HG03175 (cell line): ENCODE data around the gene SMIM38.

Experiments
- ATAC-seq: cut with Tn5 transposase; IDR thresholded peaks from one replicate; pipeline ENCODE4 v1.9.1; 2021; ENCODE audit warnings: mild to moderate bottlenecking, moderate library complexity; ENCODE audit not compliant: unreplicated experiment

SMIM38 gene

DNA sequence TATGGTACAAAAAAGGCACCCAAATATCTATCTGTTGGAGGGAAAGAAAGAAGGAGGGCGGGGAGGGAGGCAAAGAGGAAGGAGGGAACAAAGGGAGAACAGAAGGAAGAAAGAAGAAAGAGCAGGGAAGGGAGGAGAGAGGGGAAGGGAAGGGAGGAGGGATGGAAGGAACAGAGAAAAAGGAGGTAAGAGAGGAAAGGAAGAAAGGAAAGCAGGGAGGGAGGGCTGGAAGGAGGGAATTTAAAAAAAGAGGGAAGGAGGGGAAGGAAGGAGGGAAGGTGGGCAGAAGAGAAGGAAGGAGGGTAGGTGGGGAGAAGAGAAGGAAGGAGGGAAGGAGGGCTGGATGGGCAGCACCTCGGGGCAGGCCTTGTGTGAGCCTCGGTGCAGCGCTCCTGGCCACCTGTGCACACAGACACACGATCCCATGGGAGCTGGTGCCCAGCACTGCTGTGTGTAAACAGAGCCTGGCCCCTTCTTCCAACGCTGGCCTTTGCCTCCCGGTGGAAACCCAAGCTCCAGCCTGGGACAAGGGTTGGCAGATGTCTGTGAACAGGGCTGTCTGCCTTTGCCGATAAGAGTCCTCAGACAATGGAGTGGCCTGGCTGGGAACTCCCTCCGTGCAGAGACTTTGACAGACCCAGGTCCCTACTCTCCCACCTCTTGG lies 23.2 kb downstream of the SMIM38 start:
- no peak for ATAC-seq

DNA sequence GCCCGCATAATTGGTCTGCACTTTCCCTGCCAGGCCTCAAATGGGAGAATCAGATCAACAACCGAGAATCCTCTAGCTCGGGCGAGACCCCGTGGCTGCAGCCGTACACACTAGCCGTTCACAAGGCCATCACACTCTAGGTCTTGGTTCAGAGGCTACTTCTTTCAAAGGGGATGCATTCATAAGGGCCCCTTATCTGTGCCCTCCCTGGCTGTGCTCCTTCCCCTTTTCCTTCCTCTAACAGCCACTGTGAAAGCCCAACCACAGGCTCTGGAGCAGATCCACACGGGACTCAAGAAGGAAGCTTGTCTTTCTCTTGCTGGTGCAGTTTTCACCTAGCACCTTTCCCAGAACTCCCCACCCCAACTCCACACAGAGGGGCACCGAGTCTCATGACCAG lies 24.5 kb downstream of the SMIM38 start:
- no peak for ATAC-seq

DNA sequence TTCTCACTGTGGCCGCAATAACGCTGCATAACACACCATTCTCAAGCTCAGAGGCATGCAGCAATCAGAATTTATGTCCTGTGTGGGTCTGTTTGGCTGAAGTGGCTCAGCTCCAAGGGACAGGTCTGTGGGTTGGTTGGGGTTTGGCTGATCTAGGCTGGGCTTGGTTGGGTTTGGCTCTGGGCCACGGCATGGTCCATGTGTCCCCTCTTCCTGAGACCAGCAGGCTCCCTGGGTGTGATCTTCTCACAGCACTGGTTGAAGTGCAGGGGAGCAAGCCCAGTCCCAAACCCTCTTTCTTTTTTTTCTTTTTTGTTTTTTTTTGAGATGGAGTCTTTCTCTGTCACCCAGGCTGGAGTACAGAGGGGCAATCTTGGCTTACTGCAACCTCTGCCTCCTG lies 25.0 kb downstream of the SMIM38 start:
- ATAC-seq, result no peak

DNA sequence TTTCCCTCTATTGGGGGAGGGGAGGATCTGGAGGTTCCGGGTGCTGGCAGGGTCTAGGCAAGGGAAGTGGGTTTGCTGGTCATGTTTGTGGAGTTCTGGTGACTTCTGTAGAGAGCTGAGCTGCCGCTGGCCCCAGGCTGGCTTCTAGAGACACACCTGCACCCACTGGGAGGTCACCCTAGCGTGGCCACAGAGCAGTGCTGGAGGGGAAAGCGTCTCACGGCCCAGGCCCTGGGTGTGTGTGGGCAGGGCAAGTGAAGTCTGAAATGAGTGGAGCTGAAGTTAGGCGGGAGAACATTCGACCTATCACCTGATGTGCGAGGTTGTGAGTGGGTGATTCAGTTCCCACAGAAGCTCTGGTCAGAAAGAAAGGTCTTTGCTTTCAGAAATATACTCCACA lies 27.9 kb downstream of the SMIM38 start:
- ATAC-seq, result no peak

DNA sequence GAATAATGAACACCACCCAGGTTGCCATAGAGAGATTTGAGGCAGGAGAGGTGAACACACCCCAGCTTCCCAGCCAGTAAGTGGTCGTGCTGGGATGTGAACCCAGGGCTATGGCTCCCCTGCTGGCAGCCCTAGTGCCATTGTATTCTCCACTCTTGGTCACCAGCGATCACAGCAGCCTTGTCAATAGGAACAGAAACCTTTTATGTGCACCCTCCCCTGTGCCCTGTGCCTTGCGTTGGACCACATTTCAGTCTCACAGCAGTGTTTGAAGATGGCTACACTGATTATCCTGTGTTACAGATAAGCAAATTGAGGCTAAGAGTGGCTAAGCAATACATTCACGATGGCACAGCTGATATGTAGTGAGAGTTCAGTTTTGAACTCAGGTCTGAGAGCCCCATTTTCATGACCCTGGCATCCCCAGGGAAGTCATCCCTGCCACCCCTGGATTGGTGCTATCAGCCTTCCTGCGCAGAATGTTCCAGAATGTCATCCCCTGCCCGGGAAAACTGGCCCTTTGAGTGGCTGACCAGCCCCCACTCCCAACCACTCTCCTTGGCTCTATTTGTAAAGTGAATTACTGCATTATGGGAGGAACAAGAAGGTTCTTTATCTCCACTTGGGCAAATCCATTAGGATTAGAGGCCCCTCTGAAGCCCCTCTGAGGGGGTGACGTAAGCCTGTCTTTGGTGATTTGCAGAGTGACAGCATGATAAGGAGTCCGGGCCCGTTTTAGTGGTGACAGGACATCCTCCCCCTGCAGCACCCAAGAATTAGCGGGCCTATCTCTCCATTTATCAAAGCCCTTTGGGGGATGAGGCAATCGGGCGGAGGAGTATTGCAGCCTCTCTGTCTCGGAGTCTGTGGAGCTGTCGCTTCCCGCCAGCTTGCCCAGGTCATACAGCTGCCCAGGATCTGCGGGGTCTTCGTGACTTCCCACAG lies 30.9 kb downstream of the SMIM38 start:
- ATAC-seq, result no peak

DNA sequence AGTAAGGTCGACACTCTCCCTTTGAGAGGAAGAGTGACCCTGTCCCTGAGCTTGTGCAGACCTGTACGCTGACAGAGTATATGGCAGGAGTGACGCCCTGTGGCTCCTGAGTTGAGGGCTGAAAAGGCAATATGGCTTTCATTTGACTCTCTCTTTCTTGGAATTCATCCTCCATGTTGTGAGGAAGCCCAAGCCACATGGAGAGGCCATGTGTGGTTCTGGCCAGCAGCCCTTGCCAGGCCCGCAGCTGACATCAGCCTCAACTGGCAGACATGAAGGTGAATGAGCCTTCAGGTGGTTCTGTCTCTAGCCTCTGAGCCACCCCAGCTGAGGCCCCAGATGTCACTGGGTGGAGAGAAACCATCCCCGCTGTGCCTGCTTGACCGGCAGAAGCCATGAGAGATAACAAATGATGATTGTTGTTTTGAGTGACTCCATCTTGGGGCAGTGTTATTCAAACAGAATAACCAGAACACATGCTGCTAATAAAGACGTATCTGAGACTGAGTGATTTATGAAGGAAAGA lies 31.9 kb downstream of the SMIM38 start:
- ATAC-seq, result no peak

DNA sequence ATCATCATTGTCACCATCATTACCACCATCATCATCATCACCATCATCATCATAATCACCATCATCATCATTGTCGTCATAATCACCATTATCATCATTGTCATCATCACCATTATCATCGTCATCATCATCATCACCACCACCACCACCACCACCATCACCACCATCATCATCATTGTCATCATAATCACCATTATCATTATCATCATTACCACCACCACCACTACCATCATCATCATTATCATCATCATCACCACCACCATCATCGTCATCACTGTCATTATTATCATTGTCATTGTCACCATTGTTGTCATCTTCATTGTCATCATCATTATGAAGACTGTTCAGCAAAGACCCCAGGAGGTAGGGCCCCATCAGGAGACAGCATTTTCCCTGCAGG lies 33.3 kb downstream of the SMIM38 start:
- no peak for ATAC-seq

DNA sequence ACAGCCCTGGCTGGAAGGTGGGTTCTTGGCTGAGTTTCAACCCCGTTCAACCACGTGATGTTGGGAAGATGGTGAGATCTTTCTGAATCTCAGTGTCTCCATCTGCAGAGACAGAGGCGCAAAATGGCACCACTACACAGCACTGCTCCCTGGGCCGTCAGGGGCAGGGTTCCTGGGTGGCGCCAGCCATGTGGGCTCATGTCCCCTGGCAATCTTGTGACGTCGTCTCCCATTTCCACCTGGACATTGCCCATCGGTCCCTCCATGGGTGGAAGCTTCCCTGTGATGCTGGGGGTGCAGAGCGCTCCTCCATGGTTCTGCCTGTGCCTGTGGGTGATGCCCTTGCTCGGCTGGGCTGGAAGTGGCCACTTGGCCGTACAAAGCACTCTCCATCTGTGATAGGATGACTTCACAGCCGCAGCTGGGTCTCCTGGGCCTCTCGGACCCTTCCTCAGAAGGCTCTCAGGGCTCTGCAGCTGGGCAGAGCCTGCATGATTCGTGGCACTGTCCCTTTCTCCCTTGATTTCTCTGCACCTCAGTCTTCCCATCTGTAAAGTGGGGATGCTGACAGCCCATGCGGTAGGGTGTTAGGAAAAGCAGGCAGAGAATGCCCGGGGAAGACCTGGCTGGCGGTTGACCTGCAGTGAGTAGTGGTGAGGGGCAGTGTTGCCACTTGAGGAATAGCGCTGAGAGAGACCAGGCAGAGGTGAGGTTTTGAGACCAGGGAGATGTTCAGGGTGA lies 35.2 kb downstream of the SMIM38 start:
- no peak for ATAC-seq

DNA sequence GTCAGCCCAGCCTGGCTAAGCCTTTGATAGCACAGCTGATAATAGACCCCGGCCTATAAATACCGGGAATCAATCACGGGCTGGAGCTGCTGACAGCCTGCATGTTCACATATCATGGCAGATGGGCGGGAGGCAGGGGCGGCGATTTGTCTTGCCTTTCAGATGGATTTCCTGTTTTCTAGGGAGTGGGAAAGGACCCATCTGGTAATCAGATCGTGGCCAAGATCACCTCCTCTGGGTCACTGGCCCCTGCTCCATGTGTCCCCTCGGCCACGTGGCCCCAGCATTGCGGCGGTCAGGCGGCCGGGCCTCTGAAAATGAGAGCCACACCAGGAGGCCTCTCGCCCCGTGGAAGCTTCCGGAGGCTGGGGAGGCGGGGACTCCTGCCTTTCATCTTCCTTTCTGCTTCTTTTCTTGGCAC lies 36.6 kb downstream of the SMIM38 start:
- ATAC-seq, result no peak

DNA sequence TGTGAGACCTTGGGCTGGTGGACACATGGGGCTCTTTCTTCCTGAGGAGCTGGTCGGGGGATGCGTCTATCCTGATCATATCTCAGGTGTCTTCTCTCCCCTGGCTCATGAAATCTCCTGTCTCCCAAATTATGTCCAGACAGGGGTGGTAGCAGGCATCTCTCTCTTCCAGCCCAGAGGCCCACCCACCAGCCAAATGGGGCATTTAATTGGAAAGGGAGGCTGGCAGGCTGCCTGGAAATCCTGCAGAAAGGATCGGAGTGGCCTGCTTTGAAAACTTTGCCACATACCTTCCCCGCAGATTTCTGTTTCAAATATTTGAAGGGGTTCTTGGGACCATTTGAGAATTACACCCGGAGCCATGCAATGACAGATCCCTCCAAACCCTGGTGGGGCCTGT lies 37.4 kb downstream of the SMIM38 start:
- no peak for ATAC-seq

DNA sequence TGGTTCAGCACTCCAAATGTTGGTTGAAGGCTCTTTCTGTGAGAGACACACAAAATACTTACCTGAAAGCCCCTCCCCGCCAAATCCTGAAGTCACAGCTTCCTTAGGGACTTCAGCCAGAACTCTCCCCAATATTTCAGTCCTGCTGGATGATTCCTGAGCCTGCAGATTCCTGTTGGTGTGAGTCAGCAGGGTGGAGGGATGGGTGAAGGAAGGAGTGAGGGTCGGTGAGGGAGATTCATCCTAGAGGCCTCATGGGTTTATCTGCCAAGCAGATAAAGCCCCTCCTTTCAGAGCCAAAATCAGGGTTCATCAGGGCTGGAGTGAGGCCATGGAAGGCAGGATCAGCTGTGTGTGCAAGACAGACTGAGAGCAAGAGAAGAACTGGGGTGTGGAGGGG lies 37.9 kb downstream of the SMIM38 start:
- no peak for ATAC-seq

DNA sequence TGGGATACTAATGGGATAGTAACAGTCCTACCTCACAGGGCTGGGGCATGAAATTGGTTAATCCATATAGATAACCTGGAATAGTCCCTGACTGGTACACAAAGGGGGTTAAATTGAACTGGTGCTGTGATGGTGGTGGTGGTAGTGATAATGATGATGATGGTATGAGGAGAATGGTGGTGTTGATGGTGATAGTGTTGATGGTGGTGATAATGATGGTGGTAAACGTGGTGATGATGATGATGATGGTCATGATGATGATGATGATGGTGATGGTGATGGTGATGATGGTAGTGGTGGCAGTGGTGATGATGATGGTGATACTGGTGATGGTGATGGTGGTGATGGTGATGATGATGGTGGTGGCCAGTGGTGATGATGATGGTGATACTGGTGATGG lies 38.7 kb downstream of the SMIM38 start:
- no peak for ATAC-seq

DNA sequence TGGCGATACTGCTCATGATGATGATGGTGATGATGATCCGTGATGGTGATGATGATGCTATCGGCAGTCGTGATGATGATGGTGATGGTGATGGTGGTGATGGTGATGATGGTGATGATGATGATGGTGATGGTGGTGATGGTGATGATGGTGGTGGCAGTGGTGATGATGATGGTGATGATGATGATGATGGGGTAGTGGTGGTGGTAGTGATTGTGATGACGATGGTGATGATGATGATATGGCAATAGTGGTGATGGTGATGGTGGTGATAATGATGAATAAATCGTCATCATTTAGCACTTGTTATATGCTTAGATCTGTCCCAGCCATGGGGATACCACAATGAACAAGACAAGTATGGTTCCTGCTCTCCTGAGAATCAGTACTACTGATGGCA lies 39.2 kb downstream of the SMIM38 start:
- ATAC-seq, result no peak

DNA sequence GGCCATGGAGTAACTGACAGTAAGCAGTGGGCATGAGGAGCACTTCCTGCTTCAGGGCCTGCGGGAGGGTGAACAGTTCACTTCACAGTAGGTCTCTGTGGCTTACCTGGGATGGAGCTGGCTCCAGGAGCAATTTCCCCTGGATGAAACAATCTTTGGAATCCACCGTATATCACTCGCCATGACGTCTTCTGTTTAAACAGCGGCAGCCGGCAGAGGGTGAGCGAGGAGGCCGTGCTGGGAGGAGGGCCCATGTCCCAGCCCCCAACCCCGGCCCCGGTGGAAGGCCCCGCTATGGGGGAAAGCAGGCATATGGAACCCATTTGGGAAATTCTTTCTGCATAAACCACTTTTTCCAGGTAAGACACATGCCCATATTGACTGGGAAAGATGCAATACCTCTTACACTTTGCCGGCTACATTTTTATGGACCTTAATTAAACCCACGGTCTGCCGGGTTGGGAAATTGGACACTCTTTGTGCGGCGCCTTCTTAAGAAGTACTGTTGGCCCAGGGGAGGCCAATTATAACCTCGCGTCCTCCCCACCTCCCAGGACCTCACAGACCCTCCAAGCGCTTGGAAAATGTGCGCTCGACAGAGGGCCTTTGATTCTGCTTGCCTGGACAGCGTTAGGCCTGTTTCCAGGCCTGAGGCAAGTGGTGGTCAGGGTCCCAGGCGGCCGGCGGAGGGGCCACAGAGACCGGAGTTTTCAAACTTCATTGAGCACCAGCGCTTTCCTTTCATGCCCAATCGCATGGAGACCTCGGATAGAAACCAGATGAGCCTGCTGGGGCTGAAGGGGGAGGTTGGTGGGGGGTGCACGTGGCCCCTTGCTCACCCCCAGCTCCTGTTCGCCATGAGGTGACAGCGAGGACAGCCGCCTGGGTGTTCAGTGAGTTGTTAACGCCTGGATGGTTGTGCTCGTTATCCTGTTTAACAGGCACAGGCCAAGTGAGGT lies 40.4 kb downstream of the SMIM38 start:
- no peak for ATAC-seq

DNA sequence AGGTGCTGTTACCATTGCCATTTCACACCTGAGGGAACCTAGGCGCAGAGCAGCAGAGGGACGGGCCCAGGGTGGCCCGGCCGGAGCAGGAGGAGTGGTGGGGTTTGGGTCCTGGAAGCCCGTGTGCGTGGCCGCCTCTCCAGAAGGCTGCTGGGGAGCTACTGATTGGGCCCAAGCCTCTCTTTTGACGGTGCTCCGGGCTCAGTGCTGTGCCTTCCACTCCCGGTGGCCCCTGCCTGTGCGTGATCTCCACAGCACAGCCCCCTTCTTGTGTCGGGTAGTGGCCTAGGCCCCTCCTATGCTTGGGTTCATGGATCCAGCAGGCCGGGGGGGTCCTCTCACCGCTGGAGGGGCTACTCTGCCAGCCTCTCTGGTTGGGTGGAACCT lies 41.0 kb downstream of the SMIM38 start:
- no peak for ATAC-seq

DNA sequence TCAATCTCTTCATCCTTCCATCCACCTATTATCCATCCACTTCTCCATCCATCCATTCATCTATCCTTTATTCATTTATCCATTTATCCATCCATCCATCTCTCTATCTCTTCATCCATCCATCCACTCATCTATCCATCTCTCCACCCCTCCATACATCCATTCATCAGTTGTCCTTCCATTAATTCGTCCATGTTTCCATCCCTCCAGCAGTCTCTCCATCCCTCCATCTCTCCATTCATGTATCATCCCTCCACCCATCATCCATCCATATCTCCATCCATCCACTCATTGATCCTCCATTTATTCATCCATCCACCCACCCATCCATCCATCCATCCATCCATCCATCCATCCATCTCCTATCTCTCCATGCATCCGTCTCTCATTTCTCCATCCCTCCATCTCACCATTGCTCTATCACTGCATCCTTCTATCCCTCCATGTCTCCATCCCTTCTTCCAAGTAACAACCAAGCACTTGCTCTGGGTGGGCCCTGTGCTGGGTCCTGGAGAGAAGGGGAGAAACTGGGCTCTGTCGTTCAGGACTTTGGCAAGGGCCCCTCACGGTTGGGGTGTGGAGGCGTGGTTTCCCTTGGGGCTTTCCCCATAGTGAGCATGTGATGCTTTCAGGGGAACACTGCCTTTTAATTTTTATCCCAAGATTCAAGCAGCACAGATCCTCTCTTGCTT lies 43.3 kb downstream of the SMIM38 start:
- ATAC-seq, result no peak

DNA sequence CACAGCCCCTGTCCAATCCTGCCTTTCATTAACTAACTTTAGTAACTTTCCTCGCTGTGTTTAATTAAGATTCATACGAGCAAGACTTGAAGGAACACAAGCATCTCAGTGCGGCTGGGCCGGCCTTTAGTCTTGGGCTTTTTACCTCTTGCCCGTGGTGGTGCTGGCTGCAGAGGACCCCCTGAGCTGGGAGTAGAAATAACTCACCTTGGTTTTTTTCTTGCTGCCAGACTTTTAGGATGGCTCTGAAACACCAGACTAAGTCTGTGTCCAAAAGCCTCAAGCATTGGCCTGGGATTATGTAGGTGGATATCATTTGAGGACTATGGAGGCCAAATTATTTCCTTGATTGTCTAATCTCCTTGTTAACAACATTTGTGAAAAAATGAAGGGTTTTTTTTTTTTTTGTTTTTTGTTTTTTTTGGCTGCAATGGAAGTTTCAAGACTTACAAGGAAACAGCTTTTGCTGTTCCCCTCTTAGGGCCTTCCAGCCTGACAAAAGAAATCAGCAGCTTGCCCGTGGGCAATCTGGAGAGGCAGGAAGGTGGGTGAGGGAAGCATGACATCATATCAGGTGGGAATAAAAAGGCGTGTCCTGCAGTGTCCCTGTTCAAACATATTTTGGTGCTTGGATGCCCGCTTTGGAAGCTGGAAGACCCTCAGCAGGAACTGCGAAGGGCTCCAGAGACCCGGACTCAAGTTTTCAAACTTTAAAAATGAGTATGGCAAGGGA lies 44.0 kb downstream of the SMIM38 start:
- no peak for ATAC-seq

DNA sequence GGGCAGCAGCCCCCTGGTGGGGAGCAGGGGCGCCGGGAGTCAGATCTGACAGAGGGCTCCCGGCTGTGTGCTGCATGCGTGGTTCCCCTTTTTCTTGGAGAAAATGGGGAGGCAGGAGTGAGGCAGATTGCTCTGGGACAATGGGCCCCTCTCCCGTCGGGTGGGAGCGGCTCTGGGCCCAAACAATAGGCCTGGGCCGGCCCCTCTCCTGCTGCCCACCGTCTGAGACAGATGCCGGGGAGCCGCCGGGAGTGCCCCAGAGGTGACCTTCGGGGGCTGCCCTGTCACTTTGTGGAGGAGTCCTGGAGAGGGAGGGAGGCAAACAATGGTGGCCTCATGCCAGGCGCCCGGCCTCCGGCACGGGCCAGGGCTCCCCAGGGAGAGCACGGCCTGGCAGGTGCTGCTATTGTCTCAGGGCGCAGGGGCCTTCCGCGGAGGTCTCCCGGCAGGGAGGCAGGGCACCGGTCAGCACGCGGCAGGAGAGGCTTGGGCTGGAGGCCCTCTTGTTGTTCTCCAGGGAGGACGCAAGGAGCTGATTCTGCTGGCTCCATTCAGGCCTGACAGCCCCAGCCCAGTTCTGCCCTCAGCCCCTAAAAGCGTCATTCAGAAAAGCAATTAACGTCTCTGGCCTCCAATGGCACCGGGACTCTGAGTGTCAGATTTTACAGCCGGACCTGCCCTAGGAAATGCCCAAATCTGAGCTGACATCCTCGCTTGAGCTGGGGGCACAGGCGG lies 44.8 kb downstream of the SMIM38 start:
- ATAC-seq, result no peak

DNA sequence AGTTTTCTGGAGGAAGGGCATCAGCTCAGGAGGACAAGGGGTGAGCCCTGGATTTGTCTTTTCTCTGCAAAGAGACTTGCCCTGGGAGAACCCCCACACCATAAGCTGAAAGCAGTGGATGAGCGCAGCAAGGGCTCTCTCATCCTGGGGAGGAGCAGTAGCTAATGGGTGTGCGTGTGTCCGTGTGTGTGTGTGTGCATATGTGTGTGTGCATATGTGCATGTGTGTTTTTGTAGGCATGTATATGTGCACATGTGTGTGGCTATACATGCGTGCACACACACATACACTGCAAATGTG lies 45.3 kb downstream of the SMIM38 start:
- ATAC-seq, result no peak
